OCI-LY1 (cell line): ENCODE measurements around the gene RPL35.

Source experiments
- H2AFZ ChIP-seq: fragments of 200-600 bp; sonication (generic), shearing (Covaris generic); 2 replicates; pipeline ENCODE4 v1.6.0; 2014; ENCODE audit warnings: antibody characterized with exemption, mild to moderate bottlenecking, low read length
- H3F3A ChIP-seq: fragments of 200-600 bp; sonication (generic), shearing (Covaris generic); 2 replicates; pipeline ENCODE4 v1.6.0; 2014; ENCODE audit warnings: mild to moderate bottlenecking, antibody characterized with exemption, low read length, moderate library complexity; ENCODE audit not compliant: insufficient read depth
- H3K27ac ChIP-seq: fragments of 200-600 bp; sonication (generic); 2 replicates; pipeline ENCODE4 v1.5.1; 2014; ENCODE audit warnings: low read length, mixed run types, mild to moderate bottlenecking, low read depth; ENCODE audit not compliant: poor library complexity, severe bottlenecking
- H3K27me3 ChIP-seq: fragments of 200-600 bp; sonication (generic); 2 replicates; pipeline ENCODE4 v1.6.0; 2014; ENCODE audit warnings: antibody characterized with exemption, mild to moderate bottlenecking, low read length, moderate library complexity; ENCODE audit not compliant: insufficient read depth
- H3K36me3 ChIP-seq: fragments of 200-600 bp; sonication (generic); 2 replicates; pipeline ENCODE4 v1.6.1; 2014; ENCODE audit warnings: mild to moderate bottlenecking, antibody characterized with exemption, low read length, moderate library complexity, mixed read lengths; ENCODE audit not compliant: insufficient read depth
- H3K4me1 ChIP-seq: fragments of 200-600 bp; sonication (generic); 2 replicates; pipeline ENCODE4 v1.5.1; 2014; ENCODE audit warnings: mild to moderate bottlenecking, low read length, moderate library complexity; ENCODE audit not compliant: insufficient read depth, severe bottlenecking
- H3K4me2 ChIP-seq: fragments of 200-600 bp; sonication (generic), shearing (Covaris generic); 2 replicates; pipeline ENCODE4 v1.6.1; 2014; ENCODE audit warnings: low read length
- H3K4me3 ChIP-seq: fragments of 200-600 bp; sonication (generic); 2 replicates; pipeline ENCODE4 v1.5.1; 2014; ENCODE audit warnings: low read length, low read depth, mild to moderate bottlenecking, mixed read lengths; ENCODE audit not compliant: poor library complexity, severe bottlenecking
- H3K79me2 ChIP-seq: fragments of 200-600 bp; shearing (Covaris generic); 2 replicates; pipeline ENCODE4 v1.6.1; 2016; ENCODE audit warnings: mixed run types, low read length, mixed read lengths; ENCODE audit not compliant: insufficient read depth
- H3K9ac ChIP-seq: fragments of 200-600 bp; sonication (generic), shearing (Covaris generic); 2 replicates; pipeline ENCODE4 v1.6.1; 2014; ENCODE audit warnings: mild to moderate bottlenecking, low read length, mixed read lengths
- H3K9me2 ChIP-seq: fragments of 200-600 bp; sonication (generic), shearing (Covaris generic); 2 replicates; pipeline ENCODE4 v1.6.1; 2014; ENCODE audit warnings: low read depth, mild to moderate bottlenecking, low read length, mixed read lengths
- H3K9me3 ChIP-seq: fragments of 200-600 bp; shearing (Covaris generic); 2 replicates; pipeline ENCODE4 v1.6.1; 2014; ENCODE audit warnings: low read length, mixed read lengths
- H4K20me1 ChIP-seq: fragments of 200-600 bp; sonication (generic), shearing (Covaris generic); 2 replicates; pipeline ENCODE4 v1.6.0; 2016; ENCODE audit warnings: mild to moderate bottlenecking, low read length; ENCODE audit not compliant: insufficient read depth
- EZH2 ChIP-seq: fragments of 200-600 bp; sonication (generic), shearing (Covaris generic); IDR thresholded peaks from 2 replicates; pipeline ENCODE4 v1.8.0; 2017; ENCODE audit warnings: borderline replicate concordance, mixed run types, mild to moderate bottlenecking, antibody characterized with exemption, low read length, moderate library complexity, mixed read lengths
- TF ChIP-seq, protein P1 (sequence below): fragments of 200-600 bp; sonication (generic), shearing (Covaris generic); IDR thresholded peaks from 2 replicates; pipeline ENCODE4 v1.5.1; 2017; ENCODE audit warnings: mild to moderate bottlenecking, antibody characterized with exemption, low read length, moderate library complexity, mixed read lengths

Gene RPL35

DNA sequence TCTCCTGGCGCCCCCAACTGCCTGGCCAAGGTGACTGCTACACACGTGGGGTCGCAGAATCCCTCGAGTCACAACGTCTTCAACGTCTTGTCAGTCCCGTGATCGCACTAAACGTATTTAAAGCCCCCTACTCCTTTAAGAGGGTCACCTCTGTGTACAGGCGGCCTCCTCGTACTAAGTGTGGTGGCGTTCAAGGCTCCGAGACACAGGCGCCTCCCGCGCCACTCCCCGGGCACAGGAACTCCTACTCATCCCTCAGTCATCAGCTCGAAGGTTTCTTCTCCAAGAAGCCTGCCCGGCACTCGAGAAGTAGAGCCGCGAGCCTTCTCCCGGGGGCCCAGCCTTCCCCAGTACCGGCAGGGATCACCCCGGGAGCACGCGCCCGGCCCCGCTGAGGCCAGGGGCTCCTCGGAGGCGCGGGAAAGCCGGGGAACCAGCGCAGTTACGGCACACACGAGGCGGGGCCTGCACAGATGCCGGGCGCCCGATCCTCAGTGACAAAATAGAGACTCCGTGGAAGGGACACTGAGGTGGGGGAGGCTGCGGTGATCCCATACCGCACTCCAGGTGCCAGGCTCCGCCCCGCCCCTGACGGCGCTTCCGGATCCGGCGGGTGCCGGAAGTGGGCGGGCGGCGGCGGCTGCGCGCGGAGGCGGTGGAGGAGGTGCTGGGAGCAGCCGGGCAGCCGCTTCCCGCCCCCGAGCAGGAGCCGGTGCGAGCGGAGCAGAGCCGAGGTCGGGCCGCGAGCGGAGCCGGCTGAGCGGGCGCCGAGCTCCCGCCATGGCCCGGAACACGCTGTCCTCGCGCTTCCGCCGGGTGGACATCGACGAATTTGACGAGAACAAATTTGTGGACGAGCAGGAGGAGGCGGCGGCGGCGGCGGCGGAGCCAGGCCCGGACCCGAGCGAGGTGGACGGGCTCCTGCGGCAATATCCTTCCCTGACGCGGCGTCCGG, 7.0 kb upstream of the RPL35 start:
- Histone ChIP-seq H3K4me1 (peaks cover 47% of the 10 kb centered on the region), H3K9me2 (no peaks in the 10 kb centered on the region), H3K79me2 (peaks cover 39% of the 10 kb centered on the region), H4K20me1 (no peaks in the 10 kb centered on the region), H3F3A (no peaks in the 10 kb centered on the region), H3K27ac (peak overlapping the region; percentile 56), H2AFZ (no peak overlapping the region), H3K9ac (peak overlapping the region; percentile 99), H3K36me3 (peaks cover 17% of the 10 kb centered on the region; the same call in 1 of the 2 replicates), H3K4me2 (peak overlapping the region; percentile 87), H3K4me3 (peak overlapping the region; percentile 88), H3K9me3 (no peaks in the 10 kb centered on the region), H3K27me3 (no peaks in the 10 kb centered on the region)
- TF ChIP-seq, protein P1, sequence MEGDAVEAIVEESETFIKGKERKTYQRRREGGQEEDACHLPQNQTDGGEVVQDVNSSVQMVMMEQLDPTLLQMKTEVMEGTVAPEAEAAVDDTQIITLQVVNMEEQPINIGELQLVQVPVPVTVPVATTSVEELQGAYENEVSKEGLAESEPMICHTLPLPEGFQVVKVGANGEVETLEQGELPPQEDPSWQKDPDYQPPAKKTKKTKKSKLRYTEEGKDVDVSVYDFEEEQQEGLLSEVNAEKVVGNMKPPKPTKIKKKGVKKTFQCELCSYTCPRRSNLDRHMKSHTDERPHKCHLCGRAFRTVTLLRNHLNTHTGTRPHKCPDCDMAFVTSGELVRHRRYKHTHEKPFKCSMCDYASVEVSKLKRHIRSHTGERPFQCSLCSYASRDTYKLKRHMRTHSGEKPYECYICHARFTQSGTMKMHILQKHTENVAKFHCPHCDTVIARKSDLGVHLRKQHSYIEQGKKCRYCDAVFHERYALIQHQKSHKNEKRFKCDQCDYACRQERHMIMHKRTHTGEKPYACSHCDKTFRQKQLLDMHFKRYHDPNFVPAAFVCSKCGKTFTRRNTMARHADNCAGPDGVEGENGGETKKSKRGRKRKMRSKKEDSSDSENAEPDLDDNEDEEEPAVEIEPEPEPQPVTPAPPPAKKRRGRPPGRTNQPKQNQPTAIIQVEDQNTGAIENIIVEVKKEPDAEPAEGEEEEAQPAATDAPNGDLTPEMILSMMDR: peak; percentile 59
- no peak for TF ChIP-seq EZH2

DNA sequence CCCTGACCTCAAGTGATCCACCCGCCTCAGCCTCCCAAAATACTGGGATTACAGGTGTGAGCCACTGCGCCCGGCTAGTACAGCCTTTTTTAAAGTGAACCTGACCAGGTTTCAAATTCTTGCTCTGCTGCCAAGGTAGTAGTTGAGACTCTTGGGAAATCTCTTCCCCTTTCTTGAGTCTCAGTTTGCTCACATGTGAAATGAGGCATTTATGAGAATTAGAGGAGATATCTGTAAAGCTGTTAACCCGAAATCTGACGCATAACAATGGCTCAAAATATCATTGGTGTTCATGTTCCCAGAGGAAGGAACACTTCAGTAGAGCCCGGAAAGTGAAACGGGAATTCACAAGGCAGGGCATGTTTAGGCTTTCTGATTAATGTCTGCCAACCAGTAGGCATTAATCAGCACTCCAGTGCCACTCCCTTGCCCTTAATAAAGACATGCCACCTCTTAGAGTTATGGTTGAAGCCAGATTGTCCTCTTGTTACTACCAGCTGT, 1.7 kb upstream of the RPL35 start:
- TF ChIP-seq, protein P1: no peak
- no peak for TF ChIP-seq EZH2
- Histone ChIP-seq H3K9ac (no peak overlapping the region), H4K20me1 (no peaks in the 10 kb centered on the region), H3K27ac (peak overlapping the region; percentile 42), H2AFZ (no peak overlapping the region), H3F3A (0 out of 2 replicates have a peak, but pooled peaks cover 10% of the 10 kb centered on the region), H3K36me3 (peaks cover 32% of the 10 kb centered on the region), H3K4me3 (no peak overlapping the region), H3K4me2 (peak overlapping the region; percentile 13; the same call in 1 of the 2 replicates), H3K27me3 (no peaks in the 10 kb centered on the region), H3K4me1 (peaks cover 53% of the 10 kb centered on the region), H3K9me3 (no peaks in the 10 kb centered on the region), H3K79me2 (peaks cover 23% of the 10 kb centered on the region), H3K9me2 (no peaks in the 10 kb centered on the region)

DNA sequence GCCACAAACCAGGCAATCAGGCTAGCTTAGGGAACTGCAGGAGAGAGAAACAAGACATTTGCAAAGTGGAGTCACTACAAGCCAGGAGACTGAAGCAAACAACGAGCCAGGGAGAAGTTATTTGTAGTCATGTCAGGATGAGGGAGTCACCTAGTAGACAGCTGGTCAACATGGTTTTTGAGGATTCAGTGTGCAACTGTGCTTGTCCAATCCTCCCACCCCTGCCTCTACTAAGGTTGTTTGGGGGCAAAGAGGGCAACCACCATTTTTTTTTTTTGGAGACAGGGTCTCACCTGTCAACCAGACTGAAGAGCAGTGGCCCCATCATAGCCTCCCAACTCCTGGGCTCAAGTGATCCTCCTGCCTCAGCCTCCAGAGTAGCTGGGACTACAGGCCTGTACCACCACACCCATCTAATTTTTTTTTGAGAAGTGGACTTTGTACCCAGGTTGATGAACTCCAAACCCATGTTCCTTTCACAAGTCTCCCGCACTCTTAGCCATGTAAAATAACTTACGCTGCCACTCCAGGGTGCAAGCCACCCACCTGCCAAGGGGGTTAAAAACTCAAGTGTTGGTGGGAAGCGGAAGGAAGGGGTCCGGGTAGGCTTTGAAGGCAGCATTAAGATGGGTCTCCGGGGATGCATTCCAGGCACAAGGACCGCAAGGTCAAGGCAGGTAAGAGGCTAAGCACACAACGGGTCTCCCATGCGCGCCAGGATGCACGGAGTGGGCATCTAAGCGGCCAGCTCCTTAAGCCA, 995 bp downstream of the RPL35 start:
- Histone ChIP-seq H3K36me3 (peaks cover 56% of the 10 kb centered on the region), H3F3A (0 out of 2 replicates have a peak, but pooled peaks cover 10% of the 10 kb centered on the region), H3K27ac (peak overlapping the region; percentile 71)

More for the DNA sequence above, 995 bp downstream of the RPL35 start:
- H3K9me3 ChIP-seq: no peaks in the 10 kb centered on the region
- H2AFZ ChIP-seq: no peak overlapping the region
- H3K9me2 ChIP-seq: no peaks in the 10 kb centered on the region
- no peak for TF ChIP-seq EZH2
- TF ChIP-seq, protein P1: no peak
- H3K4me2 ChIP-seq: peak overlapping the region; percentile 95
- H4K20me1 ChIP-seq: no peaks in the 10 kb centered on the region
- peaks cover 17% of the 10 kb centered on the region for H3K79me2 ChIP-seq
- no peaks in the 10 kb centered on the region for H3K27me3 ChIP-seq
- peak overlapping the region; percentile 96 for H3K4me3 ChIP-seq
- H3K4me1 ChIP-seq: peaks cover 45% of the 10 kb centered on the region
- H3K9ac ChIP-seq: peak overlapping the region; percentile 95
